Muscle of leg (tissue), 11 donors: ENCODE measurements around the gene NYAP1. TPM values are rescaled to one million over a fixed set of nuclear protein-coding genes. Genes with fewer than 3 reads are reported as not detected.
A peak's percentile ranks its signal among the peaks of the same experiment; 100 is the strongest.
"Not testable (repeated sequence)": the region's sequence is repeated elsewhere in the genome, so short reads cannot be mapped to it uniquely, and the experiment has no call there.

ENCODE experiments used
- DNase-seq: peaks from one replicate; pipeline ENCODE4 v3.0.0; 2013
- H3K27ac ChIP-seq: one replicate; pipeline ENCODE4 v1.5.1; 2013; ENCODE audit warnings: mild to moderate bottlenecking, low read length, control low read depth
- H3K27me3 ChIP-seq: one replicate; pipeline ENCODE4 v1.6.1; 2013; ENCODE audit warnings: low read length; ENCODE audit not compliant: control insufficient read depth, insufficient read depth
- H3K36me3 ChIP-seq: one replicate; pipeline ENCODE4 v1.6.1; 2013; ENCODE audit warnings: low read length; ENCODE audit not compliant: control insufficient read depth, insufficient read depth
- H3K4me1 ChIP-seq: one replicate; pipeline ENCODE4 v1.6.1; 2013; ENCODE audit warnings: low read length; ENCODE audit not compliant: control insufficient read depth, insufficient read depth
- H3K4me3 ChIP-seq: one replicate; pipeline ENCODE4 v1.5.1; 2013; ENCODE audit warnings: low read length, control low read depth
- H3K9me3 ChIP-seq: replicated peaks from 2 replicates; pipeline ENCODE4 v1.6.1; 2013; ENCODE audit warnings: low read depth, low read length; ENCODE audit not compliant: control insufficient read depth
- WGBS: methylation state at CpG from one replicate; pipeline ENCODE4 v1.1.5; 2013; ENCODE audit warnings: missing lambda C conversion rate; ENCODE audit not compliant: insufficient coverage; 5-methylcytosine and 5-hydroxymethylcytosine counted together
- polyA plus RNA-seq, 8 donors: library from polyadenylated mRNA; unstranded; fragments of 120-200 nt; gene quantifications; one replicate each; pipeline versions ENCODE4 v1.2.1 to v1.2.3, GENCODE V29; 2013; ENCODE audit warnings: inconsistent platforms in 1 of 8, low replicate concordance in 1 of 8; ENCODE audit not compliant: insufficient read length in 8 of 8, insufficient read depth in 1 of 8
- total RNA-seq: library from RNA; stranded (reverse); fragments of 120-200 nt; gene quantifications from one replicate; pipeline ENCODE4 v1.2.4, GENCODE V29; 2013

NYAP1 gene
- total and polyA plus RNA-seq, 9 donors: 1.5 to 2.9 (median 2.5) TPM

- no peak for DNase-seq
- no peak overlapping the region for H3K27ac ChIP-seq
- peaks cover 7% of the 10 kb centered on the region for H3K36me3 ChIP-seq
- peaks cover 2% of the 10 kb centered on the region for H3K27me3 ChIP-seq
- peaks cover 23% of the 10 kb centered on the region for H3K4me1 ChIP-seq
- no peaks in the 10 kb centered on the region for H3K9me3 ChIP-seq
- WGBS: 71% methylated on average over 4 of the region's 5 CpGs
- H3K4me3 ChIP-seq: no peak overlapping the region
Observed at GRCh38 chr7:100492738-100493475, 9.2 kb downstream of the NYAP1 start.

- 17% methylated on average over 45 of the region's 56 CpGs for WGBS
- H3K4me1 ChIP-seq: peaks cover 23% of the 10 kb centered on the region
- DNase-seq: no peak
- H3K27me3 ChIP-seq: peaks cover 2% of the 10 kb centered on the region
- H3K27ac ChIP-seq: no peak overlapping the region
- no peaks in the 10 kb centered on the region for H3K9me3 ChIP-seq
- H3K36me3 ChIP-seq: peaks cover under 1% of the 10 kb centered on the region
- no peak overlapping the region for H3K4me3 ChIP-seq
Observed at GRCh38 chr7:100493476-100494264, 9.9 kb downstream of the NYAP1 start.

GRCh38 chr7:100496509-100496908, 12.8 kb downstream of the NYAP1 start:
- Histone ChIP-seq H3K27ac (no peak overlapping the region), H3K36me3 (no peaks in the 10 kb centered on the region), H3K4me3 (no peak overlapping the region), H3K9me3 (no peaks in the 10 kb centered on the region), H3K4me1 (peaks cover 8% of the 10 kb centered on the region), H3K27me3 (peaks cover 2% of the 10 kb centered on the region)
- WGBS: 100% methylated on average over 1 of the region's 6 CpGs
- no peak for DNase-seq

- not testable (repeated sequence) for H3K36me3 ChIP-seq, H3K27me3 ChIP-seq, H3K27ac ChIP-seq, H3K4me3 ChIP-seq, DNase-seq, H3K9me3 ChIP-seq, H3K4me1 ChIP-seq
- 80% methylated on average over 1 of the region's 2 CpGs for WGBS
Observed at GRCh38 chr7:100500743-100501142, 17.0 kb downstream of the NYAP1 start.

GRCh38 chr7:100504031-100504430, 20.3 kb downstream of the NYAP1 start:
- not testable (repeated sequence) for H3K4me1 ChIP-seq, H3K27me3 ChIP-seq
- WGBS: 100% methylated on average over 1 of the region's 3 CpGs

GRCh38 chr7:100504887-100505611, 21.3 kb downstream of the NYAP1 start:
- peaks cover 4% of the 10 kb centered on the region for H3K4me1 ChIP-seq
- no peaks in the 10 kb centered on the region for H3K9me3 ChIP-seq
- no peaks in the 10 kb centered on the region for H3K36me3 ChIP-seq
- H3K27ac ChIP-seq: no peak overlapping the region
- WGBS: 86% methylated on average over 4 of the region's 9 CpGs
- H3K27me3 ChIP-seq: no peaks in the 10 kb centered on the region
- no peak for DNase-seq
- no peak overlapping the region for H3K4me3 ChIP-seq

More at GRCh38 chr7:100504031-100504430, 20.3 kb downstream of the NYAP1 start:
- H3K27ac ChIP-seq, H3K36me3 ChIP-seq, H3K4me3 ChIP-seq, DNase-seq, H3K9me3 ChIP-seq: not testable (repeated sequence)

- H3K9me3 ChIP-seq: no peaks in the 10 kb centered on the region
- H3K27ac ChIP-seq: no peak overlapping the region
- no peaks in the 10 kb centered on the region for H3K27me3 ChIP-seq
- H3K4me1 ChIP-seq: peaks cover 4% of the 10 kb centered on the region
- H3K4me3 ChIP-seq: no peak overlapping the region
- no peak for DNase-seq
- H3K36me3 ChIP-seq: no peaks in the 10 kb centered on the region
- WGBS: 65% methylated on average over 7 of the region's 8 CpGs
Observed at GRCh38 chr7:100506356-100506923, 22.7 kb downstream of the NYAP1 start.

GRCh38 chr7:100509231-100509630, 25.5 kb downstream of the NYAP1 start:
- Histone ChIP-seq H3K27ac (no peak overlapping the region), H3K9me3 (no peaks in the 10 kb centered on the region), H3K4me1 (peaks cover 4% of the 10 kb centered on the region), H3K4me3 (no peak overlapping the region), H3K36me3 (no peaks in the 10 kb centered on the region), H3K27me3 (no peaks in the 10 kb centered on the region)
- DNase-seq: peak; percentile 66
- WGBS: 7% methylated on average over 9 of the region's 15 CpGs

- Histone ChIP-seq H3K27me3 (no peaks in the 10 kb centered on the region), H3K4me3 (no peak overlapping the region), H3K27ac (no peak overlapping the region), H3K9me3 (no peaks in the 10 kb centered on the region), H3K36me3 (no peaks in the 10 kb centered on the region), H3K4me1 (peaks cover 13% of the 10 kb centered on the region)
- WGBS: 87% methylated on average over 6 of the region's 9 CpGs
- DNase-seq: no peak
Observed at GRCh38 chr7:100510437-100511239, 26.9 kb downstream of the NYAP1 start.
